ENCODE results near the gene NID1. TPM values are rescaled to one million over a fixed set of nuclear protein-coding genes. Genes with fewer than 3 reads are reported as not detected.

The NID1 gene, protein sequence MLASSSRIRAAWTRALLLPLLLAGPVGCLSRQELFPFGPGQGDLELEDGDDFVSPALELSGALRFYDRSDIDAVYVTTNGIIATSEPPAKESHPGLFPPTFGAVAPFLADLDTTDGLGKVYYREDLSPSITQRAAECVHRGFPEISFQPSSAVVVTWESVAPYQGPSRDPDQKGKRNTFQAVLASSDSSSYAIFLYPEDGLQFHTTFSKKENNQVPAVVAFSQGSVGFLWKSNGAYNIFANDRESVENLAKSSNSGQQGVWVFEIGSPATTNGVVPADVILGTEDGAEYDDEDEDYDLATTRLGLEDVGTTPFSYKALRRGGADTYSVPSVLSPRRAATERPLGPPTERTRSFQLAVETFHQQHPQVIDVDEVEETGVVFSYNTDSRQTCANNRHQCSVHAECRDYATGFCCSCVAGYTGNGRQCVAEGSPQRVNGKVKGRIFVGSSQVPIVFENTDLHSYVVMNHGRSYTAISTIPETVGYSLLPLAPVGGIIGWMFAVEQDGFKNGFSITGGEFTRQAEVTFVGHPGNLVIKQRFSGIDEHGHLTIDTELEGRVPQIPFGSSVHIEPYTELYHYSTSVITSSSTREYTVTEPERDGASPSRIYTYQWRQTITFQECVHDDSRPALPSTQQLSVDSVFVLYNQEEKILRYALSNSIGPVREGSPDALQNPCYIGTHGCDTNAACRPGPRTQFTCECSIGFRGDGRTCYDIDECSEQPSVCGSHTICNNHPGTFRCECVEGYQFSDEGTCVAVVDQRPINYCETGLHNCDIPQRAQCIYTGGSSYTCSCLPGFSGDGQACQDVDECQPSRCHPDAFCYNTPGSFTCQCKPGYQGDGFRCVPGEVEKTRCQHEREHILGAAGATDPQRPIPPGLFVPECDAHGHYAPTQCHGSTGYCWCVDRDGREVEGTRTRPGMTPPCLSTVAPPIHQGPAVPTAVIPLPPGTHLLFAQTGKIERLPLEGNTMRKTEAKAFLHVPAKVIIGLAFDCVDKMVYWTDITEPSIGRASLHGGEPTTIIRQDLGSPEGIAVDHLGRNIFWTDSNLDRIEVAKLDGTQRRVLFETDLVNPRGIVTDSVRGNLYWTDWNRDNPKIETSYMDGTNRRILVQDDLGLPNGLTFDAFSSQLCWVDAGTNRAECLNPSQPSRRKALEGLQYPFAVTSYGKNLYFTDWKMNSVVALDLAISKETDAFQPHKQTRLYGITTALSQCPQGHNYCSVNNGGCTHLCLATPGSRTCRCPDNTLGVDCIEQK
- 0.44 and 0.65 TPM in 2 replicates for total RNA-seq

DNA sequence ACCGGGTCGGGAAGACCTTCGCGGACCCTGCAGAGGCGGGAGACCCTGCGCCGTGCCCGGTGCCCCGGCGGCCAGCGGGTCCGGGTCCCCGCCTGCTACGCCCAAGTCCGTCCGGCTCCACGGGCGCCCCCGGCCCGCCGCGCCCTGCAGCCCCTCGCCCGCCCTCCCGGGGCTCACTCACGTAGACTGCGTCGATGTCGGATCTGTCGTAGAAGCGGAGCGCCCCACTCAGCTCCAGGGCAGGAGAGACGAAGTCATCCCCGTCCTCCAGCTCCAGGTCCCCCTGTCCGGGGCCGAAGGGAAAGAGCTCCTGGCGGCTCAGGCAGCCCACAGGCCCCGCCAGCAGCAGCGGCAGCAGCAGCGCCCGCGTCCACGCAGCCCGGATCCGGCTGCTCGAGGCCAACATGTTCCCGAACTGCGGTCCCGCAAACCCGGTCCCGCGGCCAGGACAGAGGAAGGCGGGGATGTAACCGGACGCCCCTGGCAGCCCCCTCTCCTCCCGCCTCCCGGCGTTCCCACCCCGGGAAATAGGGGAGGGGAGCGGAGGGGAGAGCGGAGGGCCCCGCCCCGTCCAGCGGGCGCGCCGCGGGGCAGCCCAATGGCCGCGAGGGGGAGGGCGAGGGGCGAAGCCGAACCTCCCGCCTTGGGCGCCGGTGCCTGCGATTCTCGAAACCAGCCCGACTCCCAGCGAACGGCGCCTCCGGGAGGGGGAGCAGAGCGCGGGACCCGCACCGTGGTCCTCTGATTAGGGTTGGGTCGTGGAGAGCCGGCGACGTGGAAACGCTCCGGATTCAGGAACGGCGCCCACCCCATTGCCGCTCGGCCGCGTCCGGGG, at the start of gene NID1:
Gene NID1 (minus strand): TSS at position 417 of the 835 bp plus-strand sequence. CDS start 11 bp downstream, at position 406.
- peak within 1 kb of the TSS; percentile 61 for H3K4me3 Mint-ChIP-seq
- intact Hi-C loops (cut with micrococcal nuclease) = loop anchor here (5.0 kb wide), 1 partner anchor 563 kb away; the partner anchor contains the start of gene B3GALNT2
- peaks cover 53% of the 10 kb centered on the region for H3K27me3 Mint-ChIP-seq (ENCODE audit: insufficient read depth)
- H3K4me1 Mint-ChIP-seq (ENCODE audit: low read depth) = peaks cover 29% of the 10 kb centered on the region
- H3K27ac Mint-ChIP-seq = no peak within 1 kb of the TSS
- DNase-seq (ENCODE audit: low spot score) = peak; percentile 11
- H3K36me3 Mint-ChIP-seq (ENCODE audit: low read depth) = no peaks in the 10 kb centered on the region
- no peaks in the 10 kb centered on the region for H3K9me3 Mint-ChIP-seq

DNA sequence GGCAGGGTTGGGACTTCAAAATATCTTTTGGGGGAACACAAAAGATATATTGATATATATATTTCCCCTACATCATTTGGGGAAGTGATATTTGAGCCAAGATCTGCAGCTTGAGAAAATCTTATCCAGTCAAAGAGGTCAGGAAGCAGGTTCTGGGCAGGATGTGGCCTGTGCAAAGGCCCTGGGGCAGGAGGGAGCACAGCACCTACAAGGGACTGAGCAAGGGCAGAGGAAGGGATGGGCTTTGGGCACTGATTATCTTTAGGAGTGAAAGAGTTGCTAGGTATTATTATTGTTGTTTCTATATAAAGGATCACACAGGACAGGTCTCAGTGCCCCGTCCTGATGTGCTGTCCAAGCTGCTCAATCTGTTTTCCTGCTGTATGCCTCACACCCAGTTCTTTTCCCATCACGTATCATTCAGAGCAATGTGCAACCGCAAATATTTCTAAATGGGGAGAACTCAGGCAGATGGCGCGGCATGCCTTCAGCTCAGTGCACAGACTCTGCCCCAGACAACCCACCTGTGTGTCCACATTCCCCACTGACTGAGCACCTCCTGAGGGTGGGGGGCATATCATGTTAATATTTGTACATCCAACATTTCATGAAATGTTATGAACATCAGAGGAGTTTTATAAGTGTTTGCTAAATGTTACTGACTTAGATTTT, 49.3 kb upstream of the NID1 start:
- DNase-seq (ENCODE audit: low spot score) = no peak
- intact Hi-C loops (cut with micrococcal nuclease) = no loop called here
- no peaks in the 10 kb centered on the region for H3K4me1 Mint-ChIP-seq (ENCODE audit: low read depth)
- H3K9me3 Mint-ChIP-seq = no peaks in the 10 kb centered on the region
- H3K27me3 Mint-ChIP-seq (ENCODE audit: insufficient read depth) = peaks cover 7% of the 10 kb centered on the region
- no peak overlapping the region for H3K27ac Mint-ChIP-seq
- H3K4me3 Mint-ChIP-seq = no peak overlapping the region
- no peaks in the 10 kb centered on the region for H3K36me3 Mint-ChIP-seq (ENCODE audit: low read depth)

DNA sequence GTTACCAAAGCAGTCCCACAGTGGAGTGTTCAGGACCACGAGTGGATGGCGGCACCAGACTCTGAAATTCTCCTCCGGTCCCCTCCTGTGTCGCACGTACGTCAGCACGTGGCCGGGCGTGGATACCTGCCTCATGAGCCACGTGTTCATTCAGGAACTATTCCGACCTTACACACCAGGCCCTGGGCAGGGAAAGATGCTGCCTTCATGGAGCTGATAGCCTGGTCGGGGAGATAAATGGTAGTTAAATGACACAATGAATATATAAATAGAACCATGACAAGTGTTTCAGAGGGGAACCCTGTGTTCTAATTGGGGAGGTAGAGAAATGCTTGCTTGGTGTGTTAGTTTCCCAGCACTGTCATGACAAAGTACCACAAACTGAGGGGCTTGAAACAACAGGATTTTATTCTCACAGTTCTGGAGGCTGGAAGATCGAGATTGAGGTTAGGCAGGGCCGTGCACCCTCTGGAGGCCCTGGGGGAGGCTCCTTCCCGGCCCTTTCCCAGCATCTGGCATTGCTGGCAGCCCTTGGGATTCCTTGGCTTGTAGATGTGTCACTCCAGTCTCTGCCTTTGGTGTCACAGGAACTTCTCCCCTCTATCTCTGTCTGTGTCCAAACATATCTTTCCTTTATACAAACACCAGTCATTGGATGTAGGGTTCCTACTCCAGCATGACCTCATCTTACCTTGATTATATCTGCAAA, 48.6 kb upstream of the NID1 start:
- Mint-ChIP-seq H3K4me3 (no peak overlapping the region), H3K9me3 (no peaks in the 10 kb centered on the region), H3K4me1 (ENCODE audit: low read depth) (no peaks in the 10 kb centered on the region), H3K27me3 (ENCODE audit: insufficient read depth) (peaks cover 7% of the 10 kb centered on the region), H3K27ac (no peak overlapping the region), H3K36me3 (ENCODE audit: low read depth) (no peaks in the 10 kb centered on the region)
- intact Hi-C loops (cut with micrococcal nuclease) = no loop called here
- no peak for DNase-seq (ENCODE audit: low spot score)

DNA sequence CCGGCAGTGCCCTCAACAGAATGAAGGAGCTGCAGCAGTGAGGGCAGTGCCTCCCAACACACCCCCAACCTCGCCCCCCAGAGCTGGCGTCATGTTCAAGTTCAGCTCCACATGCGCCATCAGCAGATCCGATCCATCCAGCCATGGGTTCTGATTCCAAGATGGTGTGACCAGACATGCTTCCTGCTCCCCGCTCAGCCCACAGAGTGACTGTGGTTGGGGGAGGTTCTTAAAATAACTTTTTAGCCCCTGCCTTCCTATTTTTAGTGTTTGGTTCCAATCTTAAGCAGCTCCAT, 47.4 kb upstream of the NID1 start:
- Mint-ChIP-seq H3K27me3 (ENCODE audit: insufficient read depth) (peaks cover 7% of the 10 kb centered on the region), H3K36me3 (ENCODE audit: low read depth) (no peaks in the 10 kb centered on the region), H3K4me3 (no peak overlapping the region), H3K9me3 (no peaks in the 10 kb centered on the region), H3K4me1 (ENCODE audit: low read depth) (no peaks in the 10 kb centered on the region), H3K27ac (no peak overlapping the region)
- DNase-seq (ENCODE audit: low spot score) = no peak
- intact Hi-C loops (cut with micrococcal nuclease) = no loop called here

DNA sequence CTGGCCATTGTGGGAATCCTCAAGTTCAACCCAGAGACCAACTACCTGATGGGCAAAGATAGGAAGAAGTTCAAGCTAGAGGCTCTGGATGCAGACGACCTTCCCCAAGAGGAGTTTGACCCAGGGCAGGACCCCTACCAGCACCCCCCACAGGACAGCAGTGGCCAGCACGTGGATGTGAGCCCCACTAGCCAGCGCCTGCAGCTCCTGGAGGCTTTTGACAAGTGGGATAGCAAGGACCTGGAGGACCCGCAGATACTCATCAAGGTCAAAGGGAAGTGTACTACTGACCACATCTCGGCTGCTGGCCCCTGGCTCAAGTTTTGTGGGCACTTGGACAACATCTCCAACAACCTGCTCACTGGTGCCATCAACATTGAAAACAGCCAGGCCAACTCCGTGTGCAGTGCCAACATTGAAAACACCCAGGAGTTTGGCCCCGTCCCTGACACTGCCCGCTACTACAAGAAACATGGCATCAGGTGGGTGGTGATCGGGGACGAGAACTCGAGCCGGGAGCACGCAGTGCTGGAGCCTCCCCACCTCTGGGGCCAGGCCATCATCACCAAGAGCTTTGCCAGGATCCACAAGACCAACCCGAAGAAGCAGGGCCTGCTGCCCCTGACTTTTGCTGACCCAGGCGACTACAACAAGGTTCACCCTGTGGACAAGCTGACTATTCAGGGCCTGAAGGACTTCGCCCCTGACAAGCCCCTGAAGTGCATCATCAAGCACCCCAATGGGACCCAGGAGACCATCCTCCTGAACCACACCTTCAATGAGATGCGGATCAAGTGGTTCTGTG, 46.8 kb upstream of the NID1 start:
- peaks cover 7% of the 10 kb centered on the region for H3K27me3 Mint-ChIP-seq (ENCODE audit: insufficient read depth)
- no peak for DNase-seq (ENCODE audit: low spot score)
- no peak overlapping the region for H3K4me3 Mint-ChIP-seq
- H3K4me1 Mint-ChIP-seq (ENCODE audit: low read depth) = no peaks in the 10 kb centered on the region
- no peak overlapping the region for H3K27ac Mint-ChIP-seq
- no peaks in the 10 kb centered on the region for H3K36me3 Mint-ChIP-seq (ENCODE audit: low read depth)
- intact Hi-C loops (cut with micrococcal nuclease) = no loop called here
- no peaks in the 10 kb centered on the region for H3K9me3 Mint-ChIP-seq

DNA sequence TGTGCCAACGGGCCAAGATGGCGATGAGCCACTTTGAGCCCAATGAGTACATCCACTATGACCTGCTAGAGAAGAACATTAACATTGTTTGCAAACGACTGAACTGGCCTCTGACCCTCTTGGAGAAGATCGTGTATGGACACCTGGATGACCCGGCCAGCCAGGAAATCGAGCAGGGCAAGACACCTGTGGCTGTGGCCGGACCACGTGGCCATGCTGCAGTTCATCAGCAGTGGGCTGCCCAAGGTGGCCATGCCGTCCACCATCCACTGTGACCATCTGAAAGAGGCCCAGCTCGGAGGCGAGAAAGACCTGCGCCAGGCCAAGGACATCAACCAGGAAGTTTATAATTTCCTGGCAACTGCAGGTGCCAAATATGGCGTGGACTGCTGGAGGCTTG, 45.2 kb upstream of the NID1 start:
- no peaks in the 10 kb centered on the region for H3K4me1 Mint-ChIP-seq (ENCODE audit: low read depth)
- intact Hi-C loops (cut with micrococcal nuclease) = no loop called here
- H3K9me3 Mint-ChIP-seq = no peaks in the 10 kb centered on the region
- no peaks in the 10 kb centered on the region for H3K36me3 Mint-ChIP-seq (ENCODE audit: low read depth)
- DNase-seq (ENCODE audit: low spot score) = no peak
- peaks cover 4% of the 10 kb centered on the region for H3K27me3 Mint-ChIP-seq (ENCODE audit: insufficient read depth)
- no peak overlapping the region for H3K27ac Mint-ChIP-seq
- no peak overlapping the region for H3K4me3 Mint-ChIP-seq

DNA sequence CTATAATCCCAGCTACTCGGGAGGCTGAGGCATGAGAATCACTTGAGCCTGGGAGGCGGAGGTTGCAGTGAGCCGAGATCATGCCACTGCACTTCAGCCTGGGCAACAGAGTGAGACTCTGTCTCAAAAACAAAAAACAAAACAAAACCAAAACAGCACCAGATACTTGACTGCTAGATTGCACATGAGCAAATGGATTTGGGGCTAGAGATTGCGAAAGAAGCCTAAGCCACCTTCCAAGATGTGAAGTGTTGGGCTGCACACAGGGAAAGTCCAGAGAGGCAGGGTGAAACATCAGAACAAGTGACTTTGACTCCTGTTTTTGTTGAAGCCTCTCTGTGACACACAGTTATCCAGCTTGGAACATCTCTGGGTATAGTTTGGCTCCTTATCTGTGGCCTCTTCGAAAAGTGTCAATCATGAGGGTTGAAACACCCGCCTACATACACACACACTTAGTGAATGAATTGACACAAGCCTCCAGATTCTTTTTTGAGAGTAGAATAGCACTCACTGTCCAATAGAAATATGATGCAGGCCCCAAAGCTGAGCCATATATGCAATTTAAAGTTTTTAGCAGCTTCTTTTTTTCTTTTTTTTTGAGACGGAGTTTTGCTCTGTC, 43.2 kb upstream of the NID1 start:
- Mint-ChIP-seq H3K4me3 (no peak overlapping the region), H3K27me3 (ENCODE audit: insufficient read depth) (peaks cover 2% of the 10 kb centered on the region), H3K9me3 (no peaks in the 10 kb centered on the region), H3K36me3 (ENCODE audit: low read depth) (no peaks in the 10 kb centered on the region), H3K27ac (no peak overlapping the region), H3K4me1 (ENCODE audit: low read depth) (peaks cover 6% of the 10 kb centered on the region)
- intact Hi-C loops (cut with micrococcal nuclease) = loop anchor here (2.0 kb wide), 3 partner anchors 35 to 287 kb away; partner anchors contain the start of genes EDARADD and GPR137B
- DNase-seq (ENCODE audit: low spot score) = no peak

DNA sequence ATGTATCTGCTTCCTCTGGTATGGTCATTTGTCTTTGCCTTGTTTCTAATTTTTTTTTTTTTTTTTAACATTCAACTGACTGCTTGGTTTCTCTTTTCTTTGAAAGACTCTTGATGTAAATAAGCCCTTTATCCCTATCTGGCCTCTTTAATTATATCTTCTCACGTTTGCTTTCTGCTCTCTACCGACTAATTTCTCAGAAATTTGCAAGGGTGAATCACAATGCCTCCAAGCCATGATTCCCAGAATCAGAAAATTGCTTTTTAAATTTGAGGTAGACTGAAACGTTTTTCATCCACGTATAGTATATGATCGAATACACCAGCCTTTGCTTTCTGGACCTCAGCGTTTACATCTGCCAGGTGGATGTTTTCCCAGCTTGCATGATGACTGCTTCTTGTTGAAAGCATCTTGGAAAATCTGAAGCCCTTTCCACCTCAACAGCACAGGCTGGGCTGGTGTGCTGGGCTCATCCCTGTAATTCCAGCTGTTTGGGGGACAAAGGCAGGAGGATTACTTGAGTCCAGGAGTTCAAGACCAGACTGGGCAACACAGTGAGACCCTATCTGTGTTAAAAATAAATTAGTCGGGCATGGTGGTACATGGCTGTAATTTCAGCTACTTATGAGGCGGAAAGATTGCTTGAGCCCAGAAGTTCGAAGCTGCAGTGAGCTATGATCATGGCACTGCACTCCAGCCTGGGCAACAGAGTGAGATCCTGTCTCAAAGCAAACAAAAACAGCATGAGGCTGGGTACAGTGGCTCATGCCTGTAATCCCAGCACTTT, 42.4 kb upstream of the NID1 start:
- no peaks in the 10 kb centered on the region for H3K9me3 Mint-ChIP-seq
- intact Hi-C loops (cut with micrococcal nuclease) = no loop called here
- H3K4me1 Mint-ChIP-seq (ENCODE audit: low read depth) = peaks cover 6% of the 10 kb centered on the region
- no peak for DNase-seq (ENCODE audit: low spot score)
- no peaks in the 10 kb centered on the region for H3K36me3 Mint-ChIP-seq (ENCODE audit: low read depth)
- no peak overlapping the region for H3K27ac Mint-ChIP-seq
- no peak overlapping the region for H3K4me3 Mint-ChIP-seq
- H3K27me3 Mint-ChIP-seq (ENCODE audit: insufficient read depth) = peaks cover 2% of the 10 kb centered on the region

DNA sequence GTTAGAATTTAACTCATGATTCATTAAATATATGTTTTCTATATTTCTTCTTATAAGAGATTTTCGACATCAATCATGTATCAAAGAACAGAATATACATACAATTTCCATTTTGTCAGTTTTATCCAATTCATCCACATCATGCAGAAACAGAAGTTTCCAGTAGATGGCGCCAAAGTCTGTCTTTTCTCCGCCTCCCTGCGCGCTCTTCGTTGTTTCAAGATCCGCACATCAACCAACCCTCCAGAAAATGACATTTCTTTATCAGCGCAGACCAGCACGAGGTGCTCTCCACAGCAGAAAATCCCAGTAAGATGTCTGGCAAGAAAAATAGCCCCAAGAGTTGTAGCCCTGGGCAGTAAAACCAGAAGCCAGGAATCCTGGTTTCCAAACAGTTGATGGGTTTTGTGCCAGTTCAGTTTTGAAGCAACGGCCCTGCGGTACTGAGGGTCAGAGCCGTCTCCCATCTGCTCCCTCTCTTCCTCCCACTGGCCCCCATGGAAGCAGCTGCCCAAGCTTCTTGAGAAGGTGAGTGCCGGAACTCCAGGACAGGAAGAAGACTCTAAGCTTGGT, 38.8 kb upstream of the NID1 start:
- H3K9me3 Mint-ChIP-seq = no peaks in the 10 kb centered on the region
- H3K4me3 Mint-ChIP-seq = no peak overlapping the region
- H3K27ac Mint-ChIP-seq = no peak overlapping the region
- peak; percentile 38 for DNase-seq (ENCODE audit: low spot score)
- H3K27me3 Mint-ChIP-seq (ENCODE audit: insufficient read depth) = peaks cover 3% of the 10 kb centered on the region
- intact Hi-C loops (cut with micrococcal nuclease) = loop anchor here (1.0 to 2.0 kb wide), 5 partner anchors 387 to 1283 kb away; partner anchors contain the start of gene HEATR1
- no peaks in the 10 kb centered on the region for H3K36me3 Mint-ChIP-seq (ENCODE audit: low read depth)
- peaks cover 6% of the 10 kb centered on the region for H3K4me1 Mint-ChIP-seq (ENCODE audit: low read depth)

DNA sequence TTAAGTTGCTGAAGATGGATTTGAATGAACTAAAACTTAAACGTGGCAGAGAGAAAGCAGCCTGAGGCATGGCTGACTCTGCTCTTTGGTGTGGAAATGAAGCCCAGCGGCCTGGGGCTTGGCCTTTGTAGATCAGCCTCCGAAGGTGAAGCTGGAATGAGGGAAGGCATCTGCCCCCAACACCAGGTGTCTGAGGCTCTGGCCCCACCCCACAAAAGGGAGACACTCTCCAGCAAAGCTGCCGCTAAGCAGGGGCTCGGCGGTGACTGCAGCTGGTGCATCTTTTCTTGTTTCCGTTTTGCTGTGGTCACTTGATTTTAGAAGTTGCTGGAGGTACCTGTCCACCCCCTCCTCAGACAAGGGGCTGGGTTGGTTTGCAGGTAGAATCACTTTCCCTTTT, 38.2 kb upstream of the NID1 start:
- no peak overlapping the region for H3K4me3 Mint-ChIP-seq
- no peaks in the 10 kb centered on the region for H3K9me3 Mint-ChIP-seq
- no peak for DNase-seq (ENCODE audit: low spot score)
- intact Hi-C loops (cut with micrococcal nuclease) = loop anchor here (1.0 to 2.0 kb wide), 5 partner anchors 387 to 1284 kb away; partner anchors contain the start of gene HEATR1
- H3K36me3 Mint-ChIP-seq (ENCODE audit: low read depth) = no peaks in the 10 kb centered on the region
- no peak overlapping the region for H3K27ac Mint-ChIP-seq
- H3K27me3 Mint-ChIP-seq (ENCODE audit: insufficient read depth) = peaks cover 5% of the 10 kb centered on the region
- H3K4me1 Mint-ChIP-seq (ENCODE audit: low read depth) = peaks cover 6% of the 10 kb centered on the region
